K562 (cell line): Measurements from ENCODE around the gene FOXK2. TPM values are rescaled to one million over a fixed set of nuclear protein-coding genes. Genes with fewer than 3 reads are reported as not detected.

Experiments used
- KAT7 ChIP-seq: sonication (generic); formaldehyde crosslinking; IDR thresholded peaks from 2 replicates; pipeline ENCODE4 v1.8.0; 2022; ENCODE audit warnings: missing genetic modification reagents, mild to moderate bottlenecking, borderline replicate concordance
- polyA plus RNA-seq, 8 experiments: library from polyadenylated mRNA; depleted of rRNA in 4 of 8; stranded (reverse) in 5 of 8; unstranded in 3 of 8; fragments of >200 nt; fragmentation: Nextera tagmentation in 2 of 8; fragmentation: Illumina TruSeq in 1 of 8; extraction: Ambion mirVana in 2 of 8; extraction: Trizol in 1 of 8; gene quantifications; 2 replicates each; pipeline versions ENCODE4 v1.2.1 to v1.2.3, GENCODE V29; 2011 to 2014; ENCODE audit warnings: inconsistent platforms in 1 of 8, missing spikeins in 1 of 8
- total RNA-seq, 7 experiments: library from RNA; depleted of rRNA in 6 of 7; stranded (reverse); fragments of >200 nt in 6 of 7; fragmentation: Illumina TruSeq in 2 of 7; extraction: Trizol in 2 of 7; gene quantifications; 2 replicates each; pipeline versions ENCODE4 v1.2.1 to v1.2.3, GENCODE V29; 2011 to 2021; ENCODE audit warnings: low replicate concordance in 1 of 7
- TF ChIP-seq, protein P1 (sequence below): fragments of 450-650 bp; IDR thresholded peaks from 2 replicates; pipeline ENCODE4 v1.6.1; 2016; ENCODE audit warnings: low read depth

Gene FOXK2
- total and polyA plus RNA-seq, 9 of the 15 experiments (the other 6 are each of a cell fraction or from before 2014, with no cell fraction given), result 3.0 to 86.0 (median 44.1) TPM

DNA sequence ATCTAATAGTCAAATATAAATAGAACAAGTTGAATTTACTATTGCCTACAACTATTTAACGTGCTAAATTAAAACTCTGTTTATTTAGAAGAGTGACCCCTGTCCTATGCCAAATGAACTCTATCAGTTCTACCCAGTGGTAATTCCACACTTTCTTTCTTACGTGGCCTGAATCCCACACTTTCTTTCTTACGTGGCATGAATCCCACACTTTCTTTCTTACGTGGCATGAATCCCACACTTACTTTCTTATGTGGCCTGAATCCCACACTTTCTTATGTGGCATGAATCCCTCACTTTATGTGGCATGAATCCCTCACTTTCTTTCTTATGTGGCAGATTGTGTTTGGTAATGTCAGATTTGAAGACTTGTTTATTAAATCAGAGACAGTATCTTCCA, 6.2 kb downstream of the FOXK2 start (continued):
- TF ChIP-seq, protein P1, sequence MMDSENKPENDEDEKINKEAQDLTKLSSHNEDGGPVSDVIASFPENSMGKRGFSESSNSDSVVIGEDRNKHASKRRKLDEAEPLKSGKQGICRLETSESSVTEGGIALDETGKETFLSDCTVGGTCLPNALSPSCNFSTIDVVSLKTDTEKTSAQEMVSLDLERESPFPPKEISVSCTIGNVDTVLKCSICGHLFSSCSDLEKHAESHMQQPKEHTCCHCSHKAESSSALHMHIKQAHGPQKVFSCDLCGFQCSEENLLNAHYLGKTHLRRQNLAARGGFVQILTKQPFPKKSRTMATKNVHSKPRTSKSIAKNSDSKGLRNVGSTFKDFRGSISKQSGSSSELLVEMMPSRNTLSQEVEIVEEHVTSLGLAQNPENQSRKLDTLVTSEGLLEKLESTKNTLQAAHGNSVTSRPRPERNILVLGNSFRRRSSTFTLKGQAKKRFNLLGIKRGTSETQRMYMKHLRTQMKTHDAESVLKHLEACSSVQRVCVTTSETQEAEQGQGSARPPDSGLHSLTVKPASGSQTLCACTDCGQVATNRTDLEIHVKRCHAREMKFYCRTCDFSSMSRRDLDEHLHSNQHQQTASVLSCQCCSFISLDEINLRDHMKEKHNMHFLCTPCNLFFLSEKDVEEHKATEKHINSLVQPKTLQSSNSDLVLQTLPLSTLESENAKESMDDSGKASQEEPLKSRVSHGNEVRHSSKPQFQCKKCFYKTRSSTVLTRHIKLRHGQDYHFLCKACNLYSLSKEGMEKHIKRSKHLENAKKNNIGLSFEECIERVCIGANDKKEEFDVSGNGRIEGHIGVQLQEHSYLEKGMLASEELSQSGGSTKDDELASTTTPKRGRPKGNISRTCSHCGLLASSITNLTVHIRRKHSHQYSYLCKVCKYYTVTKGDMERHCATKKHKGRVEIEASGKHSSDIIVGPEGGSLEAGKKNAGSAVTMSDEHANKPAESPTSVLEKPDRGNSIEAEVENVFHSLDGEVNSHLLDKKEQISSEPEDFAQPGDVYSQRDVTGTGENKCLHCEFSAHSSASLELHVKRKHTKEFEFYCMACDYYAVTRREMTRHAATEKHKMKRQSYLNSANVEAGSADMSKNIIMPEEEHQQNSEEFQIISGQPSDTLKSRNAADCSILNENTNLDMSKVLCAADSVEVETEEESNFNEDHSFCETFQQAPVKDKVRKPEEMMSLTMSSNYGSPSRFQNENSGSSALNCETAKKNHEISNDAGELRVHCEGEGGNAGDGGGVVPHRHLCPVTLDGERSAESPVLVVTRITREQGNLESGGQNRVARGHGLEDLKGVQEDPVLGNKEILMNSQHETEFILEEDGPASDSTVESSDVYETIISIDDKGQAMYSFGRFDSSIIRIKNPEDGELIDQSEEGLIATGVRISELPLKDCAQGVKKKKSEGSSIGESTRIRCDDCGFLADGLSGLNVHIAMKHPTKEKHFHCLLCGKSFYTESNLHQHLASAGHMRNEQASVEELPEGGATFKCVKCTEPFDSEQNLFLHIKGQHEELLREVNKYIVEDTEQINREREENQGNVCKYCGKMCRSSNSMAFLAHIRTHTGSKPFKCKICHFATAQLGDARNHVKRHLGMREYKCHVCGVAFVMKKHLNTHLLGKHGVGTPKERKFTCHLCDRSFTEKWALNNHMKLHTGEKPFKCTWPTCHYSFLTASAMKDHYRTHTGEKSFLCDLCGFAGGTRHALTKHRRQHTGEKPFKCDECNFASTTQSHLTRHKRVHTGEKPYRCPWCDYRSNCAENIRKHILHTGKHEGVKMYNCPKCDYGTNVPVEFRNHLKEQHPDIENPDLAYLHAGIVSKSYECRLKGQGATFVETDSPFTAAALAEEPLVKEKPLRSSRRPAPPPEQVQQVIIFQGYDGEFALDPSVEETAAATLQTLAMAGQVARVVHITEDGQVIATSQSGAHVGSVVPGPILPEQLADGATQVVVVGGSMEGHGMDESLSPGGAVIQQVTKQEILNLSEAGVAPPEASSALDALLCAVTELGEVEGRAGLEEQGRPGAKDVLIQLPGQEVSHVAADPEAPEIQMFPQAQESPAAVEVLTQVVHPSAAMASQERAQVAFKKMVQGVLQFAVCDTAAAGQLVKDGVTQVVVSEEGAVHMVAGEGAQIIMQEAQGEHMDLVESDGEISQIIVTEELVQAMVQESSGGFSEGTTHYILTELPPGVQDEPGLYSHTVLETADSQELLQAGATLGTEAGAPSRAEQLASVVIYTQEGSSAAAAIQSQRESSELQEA, result no peak
- TF ChIP-seq KAT7 (CRISPR knock-in tag), result no peak
